GM23338 (cell line): ENCODE results near the gene TMSB4X. TPM values are rescaled to one million over a fixed set of nuclear protein-coding genes. Genes with fewer than 3 reads are reported as not detected.

Experiments
- ATAC-seq: fragments of 200-7000 bp; cut with Tn5 transposase; 3 replicates; pipeline ENCODE4 v1.9.1; 2020
- DNase-seq: peaks from one replicate; pipeline ENCODE4 v3.0.0-alpha.2; 2015; ENCODE audit warnings: low spot score
- H2AFZ ChIP-seq: fragments of 200-600 bp; sonication (generic); 2 replicates; pipeline ENCODE4 v1.8.0; 2016; ENCODE audit warnings: antibody characterized with exemption, mild to moderate bottlenecking, moderate library complexity
- H3F3A ChIP-seq: fragments of 200-600 bp; sonication (generic); replicated peaks from 2 replicates; pipeline ENCODE4 v1.8.0; 2017; ENCODE audit warnings: antibody characterized with exemption, mixed run types, low read depth
- H3K27ac ChIP-seq: fragments of 200-600 bp; sonication (generic); 2 replicates; pipeline ENCODE4 v1.6.1; 2016; ENCODE audit warnings: low read depth
- H3K27me3 ChIP-seq: fragments of 200-600 bp; sonication (generic); 2 replicates; pipeline ENCODE4 v1.8.0; 2016; ENCODE audit warnings: mild to moderate bottlenecking, mixed run types, moderate library complexity; ENCODE audit not compliant: insufficient read depth
- H3K36me3 ChIP-seq: fragments of 200-600 bp; sonication (generic); 2 replicates; pipeline ENCODE4 v1.8.0; 2016; ENCODE audit warnings: mild to moderate bottlenecking; ENCODE audit not compliant: insufficient read depth
- H3K4me1 ChIP-seq: fragments of 200-600 bp; sonication (generic); 2 replicates; pipeline ENCODE4 v1.8.0; 2016; ENCODE audit warnings: mild to moderate bottlenecking, moderate library complexity; ENCODE audit not compliant: insufficient read depth
- H3K4me2 ChIP-seq: fragments of 200-600 bp; sonication (generic); 2 replicates; pipeline ENCODE4 v1.7.1; 2017; ENCODE audit warnings: mixed run types
- H3K4me3 ChIP-seq: fragments of 200-600 bp; sonication (generic); 2 replicates; pipeline ENCODE4 v1.6.1; 2016; ENCODE audit warnings: mixed run types
- H3K79me2 ChIP-seq: fragments of 200-600 bp; sonication (generic); replicated peaks from 2 replicates; pipeline ENCODE4 v1.8.0; 2017; ENCODE audit warnings: mild to moderate bottlenecking; ENCODE audit not compliant: insufficient read depth
- H3K9me2 ChIP-seq: fragments of 200-600 bp; sonication (generic); 2 replicates; pipeline ENCODE4 v1.8.0; 2017; ENCODE audit not compliant: insufficient read depth
- H4K20me1 ChIP-seq: fragments of 200-600 bp; sonication (generic); replicated peaks from 2 replicates; pipeline ENCODE4 v1.8.0; 2017; ENCODE audit warnings: mild to moderate bottlenecking; ENCODE audit not compliant: insufficient read depth
- H3K27ac Mint-ChIP-seq: 2 replicates; pipeline ENCODE4 v1.8.0; 2020; ENCODE audit warnings: inconsistent platforms, mild to moderate bottlenecking, moderate library complexity, mixed read lengths
- H3K27me3 Mint-ChIP-seq: 3 replicates; pipeline ENCODE4 v1.8.0; 2022; ENCODE audit warnings: low read depth, mild to moderate bottlenecking, moderate library complexity, mixed read lengths, inconsistent platforms; ENCODE audit not compliant: insufficient read depth, poor library complexity
- H3K36me3 Mint-ChIP-seq: 3 replicates; pipeline ENCODE4 v1.8.0; 2021; ENCODE audit warnings: low read depth, mild to moderate bottlenecking, inconsistent platforms, moderate library complexity, mixed read lengths
- H3K4me1 Mint-ChIP-seq: 3 replicates; pipeline ENCODE4 v1.8.0; 2020; ENCODE audit warnings: mild to moderate bottlenecking, inconsistent platforms, mixed read lengths
- H3K4me3 Mint-ChIP-seq: 3 replicates; pipeline ENCODE4 v1.8.0; 2021; ENCODE audit warnings: moderate library complexity, mild to moderate bottlenecking, inconsistent platforms, mixed read lengths
- H3K9me3 Mint-ChIP-seq: 3 replicates; pipeline ENCODE4 v1.8.0; 2020; ENCODE audit warnings: moderate library complexity, mild to moderate bottlenecking, inconsistent platforms, mixed read lengths
- CREB1 ChIP-seq: fragments of 250-450 bp; sonication (Bioruptor Pico); IDR thresholded peaks from 2 replicates; pipeline ENCODE4 v1.5.0; 2020; ENCODE audit warnings: low read depth, mild to moderate bottlenecking, moderate library complexity
- CTCF ChIP-seq, 2 experiments: fragments of 200-600 bp in 1 of 2; sonication (generic) in 1 of 2; conservative IDR thresholded peaks; 2 replicates each; pipeline versions ENCODE4 v1.5.1 to v1.6.1; 2016 to 2017; ENCODE audit warnings: antibody characterized with exemption in 2 of 2, low read depth in 2 of 2, mild to moderate bottlenecking in 2 of 2, moderate library complexity in 1 of 2
- ETS1 ChIP-seq: IDR thresholded peaks from 2 replicates; pipeline ENCODE4 v1.6.1; 2016; ENCODE audit warnings: antibody characterized with exemption
- EZH2 ChIP-seq: fragments of 200-600 bp; sonication (generic); IDR thresholded peaks from one replicate; pipeline ENCODE4 v1.8.0; 2017; ENCODE audit warnings: antibody characterized with exemption, mild to moderate bottlenecking, low read depth; ENCODE audit not compliant: unreplicated experiment
- EZH2phosphoT487 ChIP-seq: fragments of 200-600 bp; sonication (generic); IDR thresholded peaks from one replicate; pipeline ENCODE4 v1.8.1; 2018; ENCODE audit warnings: antibody characterized with exemption; ENCODE audit not compliant: unreplicated experiment
- JUNB ChIP-seq: IDR thresholded peaks from one replicate; pipeline ENCODE4 v1.6.1; 2016; ENCODE audit warnings: antibody characterized with exemption; ENCODE audit not compliant: unreplicated experiment
- NANOG ChIP-seq: IDR thresholded peaks from 2 replicates; pipeline ENCODE4 v1.6.1; 2016; ENCODE audit warnings: antibody characterized with exemption, borderline replicate concordance
- POLR2AphosphoS5 ChIP-seq: IDR thresholded peaks from 2 replicates; pipeline ENCODE4 v1.6.1; 2016; ENCODE audit warnings: antibody characterized with exemption, low read depth
- REST ChIP-seq: IDR thresholded peaks from one replicate; pipeline ENCODE4 v1.6.1; 2018; ENCODE audit warnings: antibody characterized with exemption; ENCODE audit not compliant: unreplicated experiment
- STAT1 ChIP-seq: IDR thresholded peaks from one replicate; pipeline ENCODE4 v1.6.1; 2016; ENCODE audit warnings: antibody characterized with exemption; ENCODE audit not compliant: unreplicated experiment
- ZNF114 ChIP-seq: fragments of 250-450 bp; sonication (Bioruptor Pico); IDR thresholded peaks from 2 replicates; pipeline ENCODE4 v1.5.0; 2020; ENCODE audit warnings: mild to moderate bottlenecking, moderate library complexity
- ZNF331 ChIP-seq: fragments of 250-450 bp; sonication (Bioruptor Pico); IDR thresholded peaks from 2 replicates; pipeline ENCODE4 v1.5.0; 2020; ENCODE audit warnings: low read depth, mild to moderate bottlenecking, moderate library complexity
- polyA plus RNA-seq: library from polyadenylated mRNA; unstranded; fragments of >200 nt; fragmentation: Nextera tagmentation; extraction: Ambion mirVana; gene quantifications from 2 replicates; pipeline ENCODE4 v1.2.1, GENCODE V29; 2016
- total RNA-seq: library from RNA; depleted of rRNA; stranded (reverse); fragments of >200 nt; shearing (Covaris generic); gene quantifications from 2 replicates; pipeline ENCODE4 v1.2.3, GENCODE V29; 2014
- TF ChIP-seq, protein P1 (sequence below): fragments of 250-450 bp; sonication (Bioruptor Pico); IDR thresholded peaks from 2 replicates; pipeline ENCODE4 v1.5.0; 2020; ENCODE audit warnings: mild to moderate bottlenecking, moderate library complexity

Gene TMSB4X
- total and polyA plus RNA-seq, 2 experiments from 2014 or later = 999 to 6,191 TPM

- DNase-seq = no peak
- Mint-ChIP-seq H3K9me3 (no peaks in the 10 kb centered on the region), H3K36me3 (no peaks in the 10 kb centered on the region), H3K27me3 (no peaks in the 10 kb centered on the region), H3K27ac (no peak overlapping the region), H3K4me3 (no peak overlapping the region), H3K4me1 (peaks cover 26% of the 10 kb centered on the region)
- H3K4me1 ChIP-seq = peaks cover 15% of the 10 kb centered on the region
- H3K9me2 ChIP-seq = no peaks in the 10 kb centered on the region
- H4K20me1 ChIP-seq = no peaks in the 10 kb centered on the region
- H3K36me3 ChIP-seq = no peaks in the 10 kb centered on the region
- H3K27me3 ChIP-seq = no peaks in the 10 kb centered on the region
- H3K79me2 ChIP-seq = no peaks in the 10 kb centered on the region
- no peak overlapping the region for H3K4me3 ChIP-seq
- no peak overlapping the region for H2AFZ ChIP-seq
- H3F3A ChIP-seq = no peaks in the 10 kb centered on the region
- no peak overlapping the region for H3K4me2 ChIP-seq
- no peak overlapping the region for H3K27ac ChIP-seq
- TF ChIP-seq STAT1 (no peak), EZH2 (no peak), JUNB (no peak), CREB1 (no peak), EZH2phosphoT487 (no peak), POLR2AphosphoS5 (no peak), NANOG (no peak), ZNF331 (CRISPR knock-in tag) (no peak), CTCF (conservative IDR thresholded peaks at IDR 0.05; ENCODE audit: low read depth in 2 of 2) (no peak), ETS1 (no peak), ZNF114 (no peak), REST (no peak)
- TF ChIP-seq, protein P1, sequence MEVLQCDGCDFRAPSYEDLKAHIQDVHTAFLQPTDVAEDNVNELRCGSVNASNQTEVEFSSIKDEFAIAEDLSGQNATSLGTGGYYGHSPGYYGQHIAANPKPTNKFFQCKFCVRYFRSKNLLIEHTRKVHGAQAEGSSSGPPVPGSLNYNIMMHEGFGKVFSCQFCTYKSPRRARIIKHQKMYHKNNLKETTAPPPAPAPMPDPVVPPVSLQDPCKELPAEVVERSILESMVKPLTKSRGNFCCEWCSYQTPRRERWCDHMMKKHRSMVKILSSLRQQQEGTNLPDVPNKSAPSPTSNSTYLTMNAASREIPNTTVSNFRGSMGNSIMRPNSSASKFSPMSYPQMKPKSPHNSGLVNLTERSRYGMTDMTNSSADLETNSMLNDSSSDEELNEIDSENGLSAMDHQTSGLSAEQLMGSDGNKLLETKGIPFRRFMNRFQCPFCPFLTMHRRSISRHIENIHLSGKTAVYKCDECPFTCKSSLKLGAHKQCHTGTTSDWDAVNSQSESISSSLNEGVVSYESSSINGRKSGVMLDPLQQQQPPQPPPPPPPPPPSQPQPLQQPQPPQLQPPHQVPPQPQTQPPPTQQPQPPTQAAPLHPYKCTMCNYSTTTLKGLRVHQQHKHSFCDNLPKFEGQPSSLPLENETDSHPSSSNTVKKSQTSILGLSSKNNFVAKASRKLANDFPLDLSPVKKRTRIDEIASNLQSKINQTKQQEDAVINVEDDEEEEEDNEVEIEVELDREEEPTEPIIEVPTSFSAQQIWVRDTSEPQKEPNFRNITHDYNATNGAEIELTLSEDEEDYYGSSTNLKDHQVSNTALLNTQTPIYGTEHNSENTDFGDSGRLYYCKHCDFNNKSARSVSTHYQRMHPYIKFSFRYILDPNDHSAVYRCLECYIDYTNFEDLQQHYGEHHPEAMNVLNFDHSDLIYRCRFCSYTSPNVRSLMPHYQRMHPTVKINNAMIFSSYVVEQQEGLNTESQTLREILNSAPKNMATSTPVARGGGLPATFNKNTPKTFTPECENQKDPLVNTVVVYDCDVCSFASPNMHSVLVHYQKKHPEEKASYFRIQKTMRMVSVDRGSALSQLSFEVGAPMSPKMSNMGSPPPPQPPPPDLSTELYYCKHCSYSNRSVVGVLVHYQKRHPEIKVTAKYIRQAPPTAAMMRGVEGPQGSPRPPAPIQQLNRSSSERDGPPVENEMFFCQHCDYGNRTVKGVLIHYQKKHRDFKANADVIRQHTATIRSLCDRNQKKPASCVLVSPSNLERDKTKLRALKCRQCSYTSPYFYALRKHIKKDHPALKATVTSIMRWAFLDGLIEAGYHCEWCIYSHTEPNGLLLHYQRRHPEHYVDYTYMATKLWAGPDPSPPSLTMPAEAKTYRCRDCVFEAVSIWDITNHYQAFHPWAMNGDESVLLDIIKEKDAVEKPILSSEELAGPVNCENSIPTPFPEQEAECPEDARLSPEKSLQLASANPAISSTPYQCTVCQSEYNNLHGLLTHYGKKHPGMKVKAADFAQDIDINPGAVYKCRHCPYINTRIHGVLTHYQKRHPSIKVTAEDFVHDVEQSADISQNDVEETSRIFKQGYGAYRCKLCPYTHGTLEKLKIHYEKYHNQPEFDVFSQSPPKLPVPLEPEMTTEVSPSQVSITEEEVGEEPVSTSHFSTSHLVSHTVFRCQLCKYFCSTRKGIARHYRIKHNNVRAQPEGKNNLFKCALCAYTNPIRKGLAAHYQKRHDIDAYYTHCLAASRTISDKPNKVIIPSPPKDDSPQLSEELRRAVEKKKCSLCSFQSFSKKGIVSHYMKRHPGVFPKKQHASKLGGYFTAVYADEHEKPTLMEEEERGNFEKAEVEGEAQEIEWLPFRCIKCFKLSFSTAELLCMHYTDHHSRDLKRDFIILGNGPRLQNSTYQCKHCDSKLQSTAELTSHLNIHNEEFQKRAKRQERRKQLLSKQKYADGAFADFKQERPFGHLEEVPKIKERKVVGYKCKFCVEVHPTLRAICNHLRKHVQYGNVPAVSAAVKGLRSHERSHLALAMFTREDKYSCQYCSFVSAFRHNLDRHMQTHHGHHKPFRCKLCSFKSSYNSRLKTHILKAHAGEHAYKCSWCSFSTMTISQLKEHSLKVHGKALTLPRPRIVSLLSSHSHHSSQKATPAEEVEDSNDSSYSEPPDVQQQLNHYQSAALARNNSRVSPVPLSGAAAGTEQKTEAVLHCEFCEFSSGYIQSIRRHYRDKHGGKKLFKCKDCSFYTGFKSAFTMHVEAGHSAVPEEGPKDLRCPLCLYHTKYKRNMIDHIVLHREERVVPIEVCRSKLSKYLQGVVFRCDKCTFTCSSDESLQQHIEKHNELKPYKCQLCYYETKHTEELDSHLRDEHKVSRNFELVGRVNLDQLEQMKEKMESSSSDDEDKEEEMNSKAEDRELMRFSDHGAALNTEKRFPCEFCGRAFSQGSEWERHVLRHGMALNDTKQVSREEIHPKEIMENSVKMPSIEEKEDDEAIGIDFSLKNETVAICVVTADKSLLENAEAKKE = no peak
- no peak for ATAC-seq
These were observed 35.6 kb downstream of the TMSB4X start for GRCh38 chrX:13010546-13010945.
